Measurements from ENCODE around the gene AOPEP. TPM values are rescaled to one million over a fixed set of nuclear protein-coding genes. Genes with fewer than 3 reads are reported as not detected.

AOPEP gene, protein sequence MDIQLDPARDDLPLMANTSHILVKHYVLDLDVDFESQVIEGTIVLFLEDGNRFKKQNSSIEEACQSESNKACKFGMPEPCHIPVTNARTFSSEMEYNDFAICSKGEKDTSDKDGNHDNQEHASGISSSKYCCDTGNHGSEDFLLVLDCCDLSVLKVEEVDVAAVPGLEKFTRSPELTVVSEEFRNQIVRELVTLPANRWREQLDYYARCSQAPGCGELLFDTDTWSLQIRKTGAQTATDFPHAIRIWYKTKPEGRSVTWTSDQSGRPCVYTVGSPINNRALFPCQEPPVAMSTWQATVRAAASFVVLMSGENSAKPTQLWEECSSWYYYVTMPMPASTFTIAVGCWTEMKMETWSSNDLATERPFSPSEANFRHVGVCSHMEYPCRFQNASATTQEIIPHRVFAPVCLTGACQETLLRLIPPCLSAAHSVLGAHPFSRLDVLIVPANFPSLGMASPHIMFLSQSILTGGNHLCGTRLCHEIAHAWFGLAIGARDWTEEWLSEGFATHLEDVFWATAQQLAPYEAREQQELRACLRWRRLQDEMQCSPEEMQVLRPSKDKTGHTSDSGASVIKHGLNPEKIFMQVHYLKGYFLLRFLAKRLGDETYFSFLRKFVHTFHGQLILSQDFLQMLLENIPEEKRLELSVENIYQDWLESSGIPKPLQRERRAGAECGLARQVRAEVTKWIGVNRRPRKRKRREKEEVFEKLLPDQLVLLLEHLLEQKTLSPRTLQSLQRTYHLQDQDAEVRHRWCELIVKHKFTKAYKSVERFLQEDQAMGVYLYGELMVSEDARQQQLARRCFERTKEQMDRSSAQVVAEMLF
- 10 to 100 TPM in 1 of 6 donors, 1 to 10 TPM in 5; 5.2 to 11.8 (median 8.2) TPM for polyA plus RNA-seq (ENCODE audit: low read depth in 6 of 6)

DNA sequence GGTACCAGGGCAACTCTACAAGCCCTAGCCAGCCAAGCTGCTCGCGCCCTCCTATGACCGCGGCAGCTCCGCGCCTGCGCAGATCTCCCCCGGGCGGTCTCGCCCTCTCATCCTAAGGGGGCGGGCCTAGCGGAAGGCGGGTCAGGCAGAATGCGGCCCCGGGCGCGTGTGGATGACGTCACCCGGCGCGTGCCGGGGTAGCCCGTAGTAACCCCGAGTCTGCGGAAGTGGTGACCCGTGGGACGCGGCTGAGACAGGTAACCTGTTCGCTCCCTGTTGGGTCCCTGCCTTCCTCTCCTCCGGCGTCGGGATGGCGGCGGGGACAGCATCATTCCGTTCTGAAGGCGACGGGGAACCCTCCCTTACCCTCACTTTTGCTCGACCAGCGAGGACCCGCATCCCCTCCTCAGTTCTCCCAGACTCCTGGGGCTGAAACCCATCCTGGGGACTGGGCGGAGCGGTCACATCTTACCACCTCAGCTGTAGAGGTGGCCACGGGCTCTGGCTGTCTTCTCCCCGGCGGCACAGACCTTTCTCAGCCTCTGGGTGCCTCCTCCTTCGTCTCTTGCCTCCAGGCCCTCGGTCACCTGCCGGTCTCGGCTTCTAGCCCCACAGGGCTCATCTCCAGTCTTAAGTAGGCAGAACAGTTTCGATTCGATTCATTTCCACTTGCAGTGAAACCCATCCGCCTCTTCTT lies at the start of gene AOPEP:
TSS of gene AOPEP (plus strand) at position 205 of the 697 bp plus-strand sequence. CDS start 33,085 bp downstream, outside the sequence.
- Mint-ChIP-seq H3K9me3 (peaks cover 0 to 5% (median 0%) of the 10 kb centered on the region in 7 donors), H3K36me3 (peaks cover 0 to 3% of the 10 kb centered on the region in 2 donors), H3K27ac (peak within 1 kb of the TSS; percentile 98 to 100 (median 100)), H3K27me3 (peaks cover 0 to 8% (median 0%) of the 10 kb centered on the region in 3 donors), H3K4me3 (peak within 1 kb of the TSS; percentile 93 to 100 (median 98)), H3K4me1 (peaks cover 16 to 17% (median 17%) of the 10 kb centered on the region in 3 donors)
- DNase-seq (peak; percentile 99), ATAC-seq (ENCODE audit: low read depth in 2 of 2) (peak; percentile 95 to 97)

GRCh38 chr9:94677929-94678328 lies 48.6 kb upstream of the AOPEP start:
- H3K27ac Mint-ChIP-seq: no peak overlapping the region
- ATAC-seq (ENCODE audit: low read depth in 2 of 2): no peak

GRCh38 chr9:94679587-94679986 lies 46.9 kb upstream of the AOPEP start:
- Mint-ChIP-seq H3K27me3 (peaks cover 10 to 13% (median 11%) of the 10 kb centered on the region in 3 donors), H3K4me1 (no peaks in the 10 kb centered on the region), H3K27ac (no peak overlapping the region), H3K4me3 (no peak overlapping the region), H3K9me3 (peaks cover 0 to 3% (median 0%) of the 10 kb centered on the region in 7 donors), H3K36me3 (no peaks in the 10 kb centered on the region)
- no peak for ATAC-seq (ENCODE audit: low read depth in 2 of 2)
- DNase-seq: no peak

More at GRCh38 chr9:94677929-94678328, 48.6 kb upstream of the AOPEP start:
- H3K27me3 Mint-ChIP-seq: peaks cover 10 to 13% (median 11%) of the 10 kb centered on the region in 3 donors
- H3K36me3 Mint-ChIP-seq: no peaks in the 10 kb centered on the region
- no peaks in the 10 kb centered on the region for H3K4me1 Mint-ChIP-seq
- peaks cover 0 to 3% (median 0%) of the 10 kb centered on the region in 7 donors for H3K9me3 Mint-ChIP-seq
- H3K4me3 Mint-ChIP-seq: no peak overlapping the region
- no peak for DNase-seq

DNA sequence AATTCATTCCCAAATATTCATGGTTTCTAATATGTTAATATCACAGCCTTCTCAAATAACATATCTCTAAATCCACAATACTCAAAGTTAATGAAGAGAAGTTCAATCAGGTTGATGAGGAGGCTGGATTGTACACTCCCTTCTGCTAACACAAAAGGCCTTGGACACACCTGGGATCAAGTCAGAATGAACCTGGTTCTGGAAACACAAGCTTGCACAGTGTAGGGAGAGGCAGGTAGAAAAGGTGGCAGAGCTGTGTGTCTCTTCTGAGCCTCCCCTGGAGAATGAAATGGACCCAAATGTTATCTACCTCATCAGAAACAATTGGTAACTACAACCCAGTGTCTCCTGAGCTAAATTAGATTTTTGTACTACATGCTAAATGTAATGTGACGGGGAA lies 46.5 kb upstream of the AOPEP start:
- Mint-ChIP-seq H3K4me3 (no peak overlapping the region), H3K4me1 (no peaks in the 10 kb centered on the region), H3K27ac (no peak overlapping the region), H3K9me3 (peaks cover 0 to 3% (median 0%) of the 10 kb centered on the region in 7 donors), H3K27me3 (peaks cover 10 to 13% (median 11%) of the 10 kb centered on the region in 3 donors), H3K36me3 (no peaks in the 10 kb centered on the region)
- no peak for ATAC-seq (ENCODE audit: low read depth in 2 of 2)
- DNase-seq: no peak

GRCh38 chr9:94680621-94681020 lies 45.9 kb upstream of the AOPEP start:
- Mint-ChIP-seq H3K36me3 (no peaks in the 10 kb centered on the region), H3K4me3 (no peak overlapping the region), H3K27ac (peak overlapping the region in 1 of 6 donors; percentile 32), H3K9me3 (peaks cover 0 to 3% (median 0%) of the 10 kb centered on the region in 7 donors), H3K4me1 (no peaks in the 10 kb centered on the region), H3K27me3 (peaks cover 10 to 13% (median 11%) of the 10 kb centered on the region in 3 donors)
- no peak for ATAC-seq (ENCODE audit: low read depth in 2 of 2)
- DNase-seq: no peak

GRCh38 chr9:94681508-94681907 lies 45.0 kb upstream of the AOPEP start:
- ATAC-seq (ENCODE audit: low read depth in 2 of 2): peak; percentile 89 to 91
- Mint-ChIP-seq H3K4me3 (no peak overlapping the region), H3K36me3 (no peaks in the 10 kb centered on the region), H3K27me3 (peaks cover 10 to 20% (median 18%) of the 10 kb centered on the region in 3 donors), H3K27ac (peak overlapping the region in 3 of 6 donors; percentile 56 to 60 (median 59)), H3K9me3 (peaks cover 0 to 2% (median 0%) of the 10 kb centered on the region in 7 donors), H3K4me1 (no peaks in the 10 kb centered on the region)
- peak; percentile 53 for DNase-seq

DNA sequence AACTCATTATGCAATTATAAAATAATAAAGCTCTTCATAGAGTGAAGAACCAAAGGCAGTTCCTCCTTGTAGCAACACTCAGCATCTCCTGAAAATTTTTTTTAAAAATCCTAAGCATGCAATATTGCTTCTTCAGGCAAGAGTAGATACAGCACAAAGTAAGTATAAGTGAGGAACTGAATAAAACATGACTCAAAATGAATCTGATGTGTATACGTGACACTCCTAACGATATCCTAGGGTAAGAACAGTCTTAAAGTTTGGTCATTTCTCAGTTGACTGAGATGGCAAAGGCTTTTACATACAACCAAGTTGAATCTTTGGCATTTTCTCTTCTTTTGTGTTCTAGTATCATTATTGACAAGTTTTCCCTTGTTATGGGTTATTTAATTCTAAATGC lies 41.1 kb upstream of the AOPEP start:
- Mint-ChIP-seq H3K9me3 (no peaks in the 10 kb centered on the region), H3K27ac (no peak overlapping the region), H3K27me3 (peaks cover 5 to 32% (median 15%) of the 10 kb centered on the region in 3 donors), H3K36me3 (no peaks in the 10 kb centered on the region), H3K4me1 (no peaks in the 10 kb centered on the region), H3K4me3 (no peak overlapping the region)
- DNase-seq: no peak
- no peak for ATAC-seq (ENCODE audit: low read depth in 2 of 2)

DNA sequence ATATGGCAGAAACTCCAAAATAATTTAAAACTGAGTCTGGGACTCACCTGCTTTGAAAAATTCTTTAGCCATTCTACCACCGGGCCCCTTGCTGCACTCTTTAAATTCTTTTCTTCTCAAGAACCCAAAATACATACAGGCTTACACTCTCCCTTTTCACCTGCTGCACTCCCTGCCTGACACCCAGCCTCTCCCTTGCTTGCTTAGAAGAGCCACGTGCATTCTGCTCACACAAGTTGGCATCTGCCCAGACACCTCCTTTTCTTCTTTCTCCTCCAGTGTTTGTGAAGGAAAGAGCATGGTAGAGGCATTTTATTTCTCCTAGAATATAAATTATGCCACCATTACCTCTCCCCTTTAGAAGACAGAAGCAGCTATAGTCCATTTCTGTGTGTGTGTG lies 39.0 kb upstream of the AOPEP start:
- no peaks in the 10 kb centered on the region for H3K4me1 Mint-ChIP-seq
- no peaks in the 10 kb centered on the region for H3K36me3 Mint-ChIP-seq
- DNase-seq: no peak
- H3K9me3 Mint-ChIP-seq: no peaks in the 10 kb centered on the region
- peak overlapping the region in 3 of 6 donors; percentile 42 to 59 (median 53) for H3K27ac Mint-ChIP-seq
- no peak overlapping the region for H3K4me3 Mint-ChIP-seq
- H3K27me3 Mint-ChIP-seq: peaks cover 4 to 46% (median 24%) of the 10 kb centered on the region in 3 donors
- no peak for ATAC-seq (ENCODE audit: low read depth in 2 of 2)

GRCh38 chr9:94690344-94690743 lies 36.2 kb upstream of the AOPEP start:
- H3K36me3 Mint-ChIP-seq: no peaks in the 10 kb centered on the region
- no peak overlapping the region for H3K4me3 Mint-ChIP-seq
- no peak overlapping the region for H3K27ac Mint-ChIP-seq
- no peaks in the 10 kb centered on the region for H3K9me3 Mint-ChIP-seq
- peaks cover 4 to 54% (median 28%) of the 10 kb centered on the region in 3 donors for H3K27me3 Mint-ChIP-seq
- ATAC-seq (ENCODE audit: low read depth in 2 of 2) (no peak), DNase-seq (no peak)
- H3K4me1 Mint-ChIP-seq: no peaks in the 10 kb centered on the region

- H3K27me3 Mint-ChIP-seq: peaks cover 4 to 48% (median 25%) of the 10 kb centered on the region in 3 donors
- H3K27ac Mint-ChIP-seq: no peak overlapping the region
- no peaks in the 10 kb centered on the region for H3K9me3 Mint-ChIP-seq
- H3K4me3 Mint-ChIP-seq: peak overlapping the region in 1 of 8 donors; percentile 29
- no peak for DNase-seq
- no peaks in the 10 kb centered on the region for H3K4me1 Mint-ChIP-seq
- ATAC-seq (ENCODE audit: low read depth in 2 of 2): no peak
- H3K36me3 Mint-ChIP-seq: no peaks in the 10 kb centered on the region
Observed at GRCh38 chr9:94692601-94693000, 33.9 kb upstream of the AOPEP start.

GRCh38 chr9:94693485-94694204 lies 32.9 kb upstream of the AOPEP start:
- Mint-ChIP-seq H3K9me3 (no peaks in the 10 kb centered on the region), H3K36me3 (no peaks in the 10 kb centered on the region), H3K4me1 (no peaks in the 10 kb centered on the region), H3K27ac (no peak overlapping the region), H3K4me3 (no peak overlapping the region), H3K27me3 (peaks cover 6 to 44% (median 27%) of the 10 kb centered on the region in 3 donors)
- ATAC-seq (ENCODE audit: low read depth in 2 of 2) (no peak), DNase-seq (no peak)

GRCh38 chr9:94696545-94696944 lies 30.0 kb upstream of the AOPEP start:
- H3K4me3 Mint-ChIP-seq: no peak overlapping the region
- H3K9me3 Mint-ChIP-seq: peaks cover 0 to 4% (median 0%) of the 10 kb centered on the region in 7 donors
- H3K27me3 Mint-ChIP-seq: peaks cover 7 to 44% (median 40%) of the 10 kb centered on the region in 3 donors
- ATAC-seq (ENCODE audit: low read depth in 2 of 2) (no peak), DNase-seq (no peak)
- no peak overlapping the region for H3K27ac Mint-ChIP-seq
- H3K36me3 Mint-ChIP-seq: no peaks in the 10 kb centered on the region
- no peaks in the 10 kb centered on the region for H3K4me1 Mint-ChIP-seq
